ENCODE results near the gene VGLL4.

GRCh38 chr3:11536132-11536935, 107.4 kb downstream of the VGLL4 start:
- TF ChIP-seq EZH2 (IDR thresholded peaks at IDR 0.05; ENCODE audit: borderline replicate concordance, low read length) (no peak), CTCF (conservative IDR thresholded peaks at IDR 0.05 in 1 of 2, IDR thresholded peaks at IDR 0.05 in 1 of 2; ENCODE audit: extremely low read depth in 1 of 2, insufficient read depth in 1 of 2, low read depth in 1 of 2, low read length in 2 of 2) (no peak)

Measured in mammary epithelial cell (primary cell).